GM19452 (cell line): ENCODE data around the gene CYB561.

Experiments
- ATAC-seq: cut with Tn5 transposase; IDR thresholded peaks from one replicate; pipeline ENCODE4 v1.9.1; 2021; ENCODE audit not compliant: unreplicated experiment

CYB561 gene

DNA sequence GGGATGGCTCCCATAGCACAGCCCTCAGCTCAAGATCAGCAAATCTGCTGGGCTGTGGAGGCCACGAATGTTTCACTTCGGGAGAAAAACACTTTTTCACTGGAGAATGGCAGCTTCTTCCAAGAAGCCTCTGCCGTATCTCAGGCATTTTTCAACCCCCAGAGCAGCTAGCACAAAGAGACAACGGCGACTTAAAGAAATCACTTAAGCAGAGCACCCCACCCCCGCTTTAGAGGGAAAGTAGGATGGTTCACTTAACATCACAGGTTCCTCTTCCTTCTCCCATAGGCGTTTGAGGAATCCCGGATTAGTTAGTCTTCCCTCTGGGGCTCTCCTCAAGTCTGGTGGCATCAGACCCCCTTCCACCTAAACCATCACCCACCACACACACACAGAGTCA, 27.6 kb downstream of the CYB561 start:
- ATAC-seq: no peak

DNA sequence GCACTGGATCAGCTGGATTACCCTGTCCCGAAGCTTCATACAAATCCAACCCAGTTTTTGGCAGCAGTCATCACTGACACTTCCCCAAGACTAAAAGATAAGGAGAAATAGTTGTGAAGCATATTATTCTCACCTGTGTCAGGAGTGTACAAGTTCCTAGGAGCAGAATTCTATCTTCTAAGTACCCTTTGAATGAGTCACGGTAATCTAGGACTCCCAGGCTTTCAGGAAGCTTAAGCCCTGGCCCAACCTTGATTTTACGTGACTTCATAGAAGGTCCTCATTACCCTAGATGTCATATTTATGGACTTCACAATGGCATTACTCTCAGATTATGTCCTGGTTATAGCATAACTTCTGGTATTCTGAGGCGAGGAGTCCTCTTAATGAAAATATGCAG, 31.9 kb downstream of the CYB561 start:
- no peak for ATAC-seq

DNA sequence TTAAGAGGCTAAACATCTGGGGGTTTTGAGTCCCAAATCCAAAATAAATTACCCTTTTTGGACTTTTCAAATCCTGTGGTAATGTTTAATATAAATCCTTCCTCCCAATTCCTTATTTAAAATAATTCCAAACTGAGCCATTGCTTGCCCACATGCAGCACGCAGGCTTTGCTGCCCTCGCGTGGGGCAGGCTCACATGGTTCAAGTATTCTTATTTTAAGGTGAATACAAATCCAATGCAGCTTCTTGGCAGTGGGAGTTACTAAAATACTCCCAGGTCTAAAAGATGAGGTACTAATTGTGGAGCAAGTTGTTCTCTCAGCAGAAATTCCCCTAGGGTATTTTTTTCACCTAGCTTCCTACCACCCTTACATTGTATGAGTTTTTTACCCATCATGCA, 33.0 kb downstream of the CYB561 start:
- no peak for ATAC-seq

DNA sequence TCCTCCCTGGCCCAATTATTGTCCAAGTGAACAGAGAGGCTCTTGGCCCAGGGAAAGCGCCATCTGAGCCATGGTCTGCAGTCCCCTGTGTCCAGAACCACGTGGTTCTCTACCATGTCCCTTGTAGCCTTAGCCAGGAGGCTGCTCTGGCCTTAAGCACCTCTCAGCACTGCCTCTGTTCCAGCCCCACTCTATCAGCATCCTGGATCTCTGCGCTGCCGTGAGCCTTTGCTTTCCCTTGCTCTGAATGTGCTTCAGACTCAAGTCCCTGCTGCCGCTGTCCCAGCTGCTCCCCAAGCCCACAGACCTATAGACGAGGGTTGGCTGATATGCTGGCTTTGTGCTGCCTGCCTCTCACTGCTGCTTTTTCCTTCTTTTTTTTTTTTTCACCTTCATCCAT, 33.9 kb downstream of the CYB561 start:
- no peak for ATAC-seq

DNA sequence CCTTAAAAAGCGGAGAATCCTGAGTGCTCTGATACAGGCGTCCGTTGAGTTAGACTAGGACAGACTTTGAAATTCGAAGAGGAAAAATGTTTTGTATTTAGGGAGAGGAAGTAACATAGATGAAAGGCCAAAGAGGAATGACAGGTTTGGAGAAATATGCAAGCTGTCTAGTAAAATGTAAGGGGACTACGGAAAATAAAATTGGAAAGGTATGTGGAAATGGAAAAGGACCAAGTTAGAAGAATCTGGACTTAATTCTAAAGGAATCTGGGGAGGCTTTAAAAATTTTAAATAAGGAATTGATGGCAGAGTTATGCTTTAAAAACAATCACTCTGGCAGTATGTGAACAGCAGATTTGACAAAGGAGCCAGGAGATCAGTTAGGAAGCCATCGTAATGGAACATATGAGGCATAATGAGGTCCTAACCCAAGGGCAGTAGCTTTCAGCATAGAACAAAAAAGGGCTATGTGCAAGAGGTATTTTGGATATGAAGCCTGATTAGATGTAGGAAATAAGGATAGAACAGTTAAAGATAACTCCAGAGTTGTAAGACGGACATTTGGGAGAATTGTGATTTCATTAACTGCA, 38.3 kb downstream of the CYB561 start:
- ATAC-seq: no peak

- peak; percentile 81 for ATAC-seq
These were observed 39.3 kb downstream of the CYB561 start for GRCh38 chr17:63406689-63407330.

DNA sequence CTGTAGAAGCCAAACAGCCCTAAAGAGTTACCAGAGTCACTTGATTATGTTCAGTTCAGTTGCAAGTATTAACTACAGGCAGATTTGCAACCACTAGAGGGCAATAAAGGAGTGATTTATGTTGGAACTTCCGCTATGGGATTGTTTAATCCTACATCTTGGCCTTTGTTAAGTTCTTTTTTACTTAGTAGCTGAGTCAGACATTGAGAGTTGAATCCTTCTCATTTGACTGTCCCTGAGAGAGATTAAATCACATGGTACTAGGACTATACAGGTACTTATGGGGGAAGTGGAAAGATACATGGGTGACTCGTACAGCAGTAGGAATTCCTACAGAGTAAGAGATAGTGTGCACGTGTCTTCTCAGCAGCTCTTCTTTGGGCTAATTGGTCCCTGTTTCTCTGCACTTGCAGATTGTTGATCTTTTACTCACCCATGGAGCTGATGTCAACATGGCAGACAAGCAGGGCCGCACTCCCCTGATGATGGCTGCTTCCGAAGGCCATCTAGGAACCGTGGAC, 40.3 kb downstream of the CYB561 start:
- ATAC-seq: no peak

- no peak for ATAC-seq
These were observed 41.1 kb downstream of the CYB561 start for GRCh38 chr17:63405020-63405419.

DNA sequence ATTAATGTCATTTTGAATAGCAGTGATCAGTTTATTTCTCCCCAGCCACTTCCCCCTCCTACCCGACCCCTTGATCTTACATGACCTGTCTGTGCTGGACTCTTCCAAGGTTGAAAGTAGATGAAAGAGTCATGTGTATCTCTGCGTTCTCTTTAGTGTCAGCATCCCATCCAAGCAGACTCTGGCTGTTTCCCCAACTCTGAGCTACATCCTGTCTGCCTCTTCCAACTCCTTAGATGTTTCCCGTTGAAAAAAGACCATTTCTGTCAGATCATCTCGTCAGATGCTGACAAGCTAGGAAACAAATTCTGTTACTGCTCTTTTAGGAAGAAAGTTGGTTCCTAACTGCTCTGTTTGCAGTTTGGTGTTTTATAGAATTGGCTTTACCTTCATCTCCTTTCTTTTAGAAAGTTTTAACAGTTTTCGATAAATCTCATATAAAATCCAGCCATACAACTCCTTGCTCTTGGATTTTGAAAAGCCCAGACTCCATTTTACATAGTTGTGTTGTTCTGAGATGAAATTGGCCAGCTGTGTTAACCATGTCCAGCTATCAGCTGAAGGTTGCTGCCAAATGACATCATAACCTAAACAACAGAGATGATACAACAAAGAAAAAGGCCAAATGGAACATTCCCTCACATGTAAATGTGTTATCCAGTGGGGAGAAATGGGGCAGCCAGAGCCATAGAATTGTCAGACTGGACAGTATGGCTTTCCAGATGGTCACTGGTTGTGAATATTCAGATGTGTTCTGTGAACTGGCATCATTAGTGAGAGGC, 43.5 kb downstream of the CYB561 start:
- ATAC-seq: no peak

DNA sequence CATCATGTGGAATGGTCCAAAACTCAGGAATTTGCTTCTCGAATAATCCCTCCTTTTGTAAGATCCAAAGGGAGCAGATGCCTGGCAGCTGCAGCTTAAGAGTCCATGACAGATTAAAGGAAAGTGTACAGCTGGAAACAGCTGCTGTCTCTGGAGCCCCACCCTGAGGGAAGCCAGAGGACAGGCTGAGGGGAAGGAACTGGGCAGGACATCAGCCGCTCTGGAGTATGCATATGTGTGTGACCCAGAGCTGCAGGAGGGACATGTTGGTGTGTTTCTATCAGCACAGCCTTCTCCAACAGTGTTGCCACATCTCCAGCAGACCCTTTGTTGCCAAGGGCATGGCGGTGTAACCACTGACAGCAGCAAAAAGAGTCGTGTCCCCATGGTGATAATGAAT, 46.2 kb downstream of the CYB561 start:
- no peak for ATAC-seq

DNA sequence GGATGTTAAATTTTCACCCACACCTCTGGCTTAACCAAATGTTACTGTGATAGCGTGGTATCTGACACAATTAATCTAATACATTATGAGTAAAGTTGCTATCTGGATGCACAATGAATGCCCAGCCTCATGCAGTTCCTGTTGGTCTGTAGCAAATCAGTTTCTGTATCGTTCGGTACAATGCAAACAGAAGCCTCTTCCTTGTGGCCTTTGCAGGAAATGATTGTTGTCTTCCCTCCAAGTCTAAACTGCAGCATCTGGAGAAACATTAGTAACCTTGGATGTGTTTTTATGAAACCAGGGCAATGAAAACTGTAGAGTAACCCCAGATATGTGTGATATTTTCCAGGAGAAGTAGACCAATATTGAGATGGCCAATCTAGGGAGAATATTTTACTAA, 46.8 kb downstream of the CYB561 start:
- no peak for ATAC-seq

- no peak for ATAC-seq
These were observed 47.4 kb downstream of the CYB561 start for GRCh38 chr17:63398680-63399079.

DNA sequence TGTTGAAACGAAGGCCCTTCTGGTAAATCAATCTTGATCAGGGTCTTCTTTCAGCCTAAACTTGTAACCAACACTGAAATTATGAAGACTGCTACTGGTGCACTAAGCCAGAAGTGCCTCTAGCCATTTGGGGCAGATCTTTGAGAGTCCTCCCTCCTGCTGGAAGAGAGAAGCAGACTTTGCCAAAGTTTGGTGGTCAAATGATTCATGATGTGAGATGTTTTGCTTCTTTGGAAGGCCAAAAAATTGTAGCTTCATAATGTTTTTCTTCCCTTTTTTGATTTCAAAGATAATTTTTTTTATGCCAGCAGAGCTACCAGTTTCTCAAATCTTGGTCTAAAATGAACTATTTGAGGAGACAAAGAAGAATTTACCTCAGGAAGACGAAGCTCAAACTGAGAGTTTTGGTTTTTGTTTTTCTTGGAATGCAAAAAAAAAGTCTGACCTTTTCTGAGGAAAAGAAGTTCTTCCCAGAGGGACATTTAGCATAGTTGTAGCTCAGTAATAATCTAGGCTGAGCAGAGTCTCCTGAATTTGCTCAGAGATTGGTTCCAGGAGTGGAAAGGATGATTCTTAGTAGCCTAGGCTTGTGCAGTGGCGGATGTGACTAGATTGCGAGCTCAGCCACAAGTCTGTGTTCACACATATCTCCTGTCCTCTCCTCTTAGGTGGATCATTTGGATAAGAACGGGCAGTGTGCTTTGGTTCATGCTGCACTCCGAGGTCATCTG, 50.9 kb downstream of the CYB561 start:
- no peak for ATAC-seq

DNA sequence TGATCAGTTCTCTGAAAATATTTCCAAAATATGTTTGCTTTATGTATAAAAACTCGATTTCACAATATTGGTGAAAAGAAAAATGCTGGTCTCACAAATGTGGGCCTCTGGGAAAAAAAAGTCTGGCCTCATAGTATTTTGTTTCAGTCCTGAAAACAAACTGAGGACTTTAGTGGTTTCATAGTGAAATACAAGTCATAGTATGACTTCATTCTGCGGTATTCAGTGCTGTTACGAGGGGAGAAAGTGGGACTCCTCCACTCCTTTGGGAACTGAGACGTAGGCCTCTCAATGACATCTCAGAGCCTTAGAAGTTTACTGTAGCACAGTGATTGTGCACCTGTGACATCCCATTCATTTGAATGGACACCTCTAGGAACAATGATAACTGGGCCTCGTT, 56.0 kb downstream of the CYB561 start:
- ATAC-seq: no peak

- no peak for ATAC-seq
These were observed 58.3 kb downstream of the CYB561 start for GRCh38 chr17:63387656-63388340.

- no peak for ATAC-seq
These were observed 63.3 kb downstream of the CYB561 start for GRCh38 chr17:63382826-63383225.
